Neutrophil (primary cell): ENCODE data around the gene NEK11.

Experiments
- H3K27ac ChIP-seq: fragments of 200-600 bp; sonication (generic); 2 replicates; pipeline ENCODE4 v1.5.1; 2016; ENCODE audit warnings: mild to moderate bottlenecking, moderate library complexity
- H3K27me3 ChIP-seq: fragments of 200-600 bp; sonication (generic); 2 replicates; pipeline ENCODE4 v1.6.0; 2016; ENCODE audit warnings: mild to moderate bottlenecking
- H3K36me3 ChIP-seq: fragments of 200-600 bp; sonication (generic); 2 replicates; pipeline ENCODE4 v1.5.1; 2017
- H3K4me1 ChIP-seq, 2 experiments: fragments of 200-600 bp in 1 of 2; sonication (generic) in 1 of 2; 1 replicate in 1 of 2; 2 replicates in 1 of 2; pipeline versions ENCODE4 v1.5.1 to v1.6.1; 2013 to 2016; ENCODE audit warnings: low read depth in 1 of 2, low read length in 1 of 2, mild to moderate bottlenecking in 1 of 2, moderate library complexity in 1 of 2; ENCODE audit not compliant: control insufficient read depth in 1 of 2, insufficient read depth in 1 of 2
- H3K4me3 ChIP-seq, 2 experiments: fragments of 200-600 bp in 1 of 2; sonication (generic) in 1 of 2; 1 replicate in 1 of 2; 2 replicates in 1 of 2; pipeline ENCODE4 v1.5.1; 2013 to 2016; ENCODE audit warnings: low read depth in 1 of 2, low read length in 1 of 2, mild to moderate bottlenecking in 1 of 2, moderate library complexity in 1 of 2
- H3K9me3 ChIP-seq: fragments of 200-600 bp; sonication (generic); 2 replicates; pipeline ENCODE4 v1.5.1; 2016
- CTCF ChIP-seq: fragments of 200-600 bp; sonication (generic); IDR thresholded peaks from 2 replicates; pipeline ENCODE4 v1.5.1; 2016; ENCODE audit warnings: antibody characterized with exemption

Gene NEK11

GRCh38 chr3:131299836-131300235 is 273.2 kb downstream of the NEK11 start:
- no peaks in the 10 kb centered on the region for H3K9me3 ChIP-seq
- no peaks in the 10 kb centered on the region for H3K27me3 ChIP-seq
- no peaks in the 10 kb centered on the region for H3K36me3 ChIP-seq
- H3K4me1 ChIP-seq = no peaks in the 10 kb centered on the region
- H3K27ac ChIP-seq = no peak overlapping the region
- no peak overlapping the region for H3K4me3 ChIP-seq
- no peak for TF ChIP-seq CTCF

GRCh38 chr3:131303848-131304247 is 277.2 kb downstream of the NEK11 start:
- H3K9me3 ChIP-seq = no peaks in the 10 kb centered on the region
- no peaks in the 10 kb centered on the region for H3K36me3 ChIP-seq
- no peak overlapping the region for H3K27ac ChIP-seq
- no peak overlapping the region for H3K4me3 ChIP-seq
- no peak for TF ChIP-seq CTCF
- H3K27me3 ChIP-seq = no peaks in the 10 kb centered on the region
- H3K4me1 ChIP-seq = no peaks in the 10 kb centered on the region

GRCh38 chr3:131304890-131305289 is 278.2 kb downstream of the NEK11 start:
- Histone ChIP-seq H3K9me3 (no peaks in the 10 kb centered on the region), H3K27ac (no peak overlapping the region), H3K36me3 (no peaks in the 10 kb centered on the region), H3K4me3 (no peak overlapping the region), H3K4me1 (no peaks in the 10 kb centered on the region), H3K27me3 (no peaks in the 10 kb centered on the region)
- TF ChIP-seq CTCF = no peak

GRCh38 chr3:131306242-131306641 is 279.6 kb downstream of the NEK11 start:
- Histone ChIP-seq H3K4me1 (no peaks in the 10 kb centered on the region), H3K4me3 (no peak overlapping the region), H3K27me3 (no peaks in the 10 kb centered on the region), H3K9me3 (no peaks in the 10 kb centered on the region), H3K27ac (no peak overlapping the region), H3K36me3 (no peaks in the 10 kb centered on the region)
- no peak for TF ChIP-seq CTCF

GRCh38 chr3:131314318-131314717 is 287.6 kb downstream of the NEK11 start:
- Histone ChIP-seq H3K27me3 (no peaks in the 10 kb centered on the region), H3K4me1 (peaks cover 0 to 5% of the 10 kb centered on the region in 2 experiments), H3K36me3 (no peaks in the 10 kb centered on the region), H3K4me3 (no peak overlapping the region), H3K27ac (no peak overlapping the region), H3K9me3 (no peaks in the 10 kb centered on the region)
- no peak for TF ChIP-seq CTCF

GRCh38 chr3:131315162-131315561 is 288.5 kb downstream of the NEK11 start:
- Histone ChIP-seq H3K4me1 (peaks cover 0 to 5% of the 10 kb centered on the region in 2 experiments), H3K36me3 (no peaks in the 10 kb centered on the region), H3K9me3 (no peaks in the 10 kb centered on the region), H3K27me3 (no peaks in the 10 kb centered on the region), H3K4me3 (no peak overlapping the region), H3K27ac (no peak overlapping the region)
- no peak for TF ChIP-seq CTCF
